ENCODE measurements around the gene SLC2A4RG.

The SLC2A4RG gene

DNA sequence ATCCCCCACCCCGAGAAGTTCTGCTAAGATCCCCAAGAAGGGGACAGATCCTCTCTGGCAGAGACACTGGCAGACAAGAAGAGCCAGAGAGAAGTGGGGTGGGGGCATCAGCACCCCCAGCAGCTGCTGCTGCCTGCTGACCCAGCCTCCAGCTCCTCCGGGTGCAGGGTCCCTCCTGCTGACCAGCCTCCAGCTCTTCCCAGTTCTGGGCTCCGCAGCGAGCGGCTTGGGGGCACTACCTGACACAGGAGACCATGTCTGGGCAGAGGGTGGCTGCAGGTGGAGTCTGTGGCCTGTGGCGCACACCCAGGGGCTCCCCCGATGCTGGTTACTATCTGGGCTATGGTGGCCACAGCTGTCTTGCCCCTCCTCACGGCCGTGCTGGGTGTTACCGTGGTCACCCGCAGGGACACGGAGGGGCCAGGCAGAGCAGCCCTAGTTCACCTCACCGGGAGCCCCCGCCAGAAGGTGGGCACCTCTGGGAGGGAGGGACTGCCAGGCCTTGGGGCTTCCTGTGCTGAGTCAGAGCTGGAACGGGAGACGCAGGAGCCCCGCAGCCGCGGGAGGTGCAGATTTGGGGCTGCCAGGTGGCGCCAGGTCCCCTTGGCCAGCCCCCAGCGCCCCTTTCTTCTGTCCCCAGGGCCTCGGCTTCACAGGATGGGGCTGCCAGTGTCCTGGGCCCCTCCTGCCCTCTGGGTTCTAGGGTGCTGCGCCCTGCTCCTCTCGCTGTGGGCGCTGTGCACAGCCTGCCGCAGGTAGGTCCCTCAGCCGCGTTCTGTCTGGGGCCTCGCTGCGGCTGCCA lies 2.5 kb upstream of the SLC2A4RG start:
- TF ChIP-seq, protein P1, sequence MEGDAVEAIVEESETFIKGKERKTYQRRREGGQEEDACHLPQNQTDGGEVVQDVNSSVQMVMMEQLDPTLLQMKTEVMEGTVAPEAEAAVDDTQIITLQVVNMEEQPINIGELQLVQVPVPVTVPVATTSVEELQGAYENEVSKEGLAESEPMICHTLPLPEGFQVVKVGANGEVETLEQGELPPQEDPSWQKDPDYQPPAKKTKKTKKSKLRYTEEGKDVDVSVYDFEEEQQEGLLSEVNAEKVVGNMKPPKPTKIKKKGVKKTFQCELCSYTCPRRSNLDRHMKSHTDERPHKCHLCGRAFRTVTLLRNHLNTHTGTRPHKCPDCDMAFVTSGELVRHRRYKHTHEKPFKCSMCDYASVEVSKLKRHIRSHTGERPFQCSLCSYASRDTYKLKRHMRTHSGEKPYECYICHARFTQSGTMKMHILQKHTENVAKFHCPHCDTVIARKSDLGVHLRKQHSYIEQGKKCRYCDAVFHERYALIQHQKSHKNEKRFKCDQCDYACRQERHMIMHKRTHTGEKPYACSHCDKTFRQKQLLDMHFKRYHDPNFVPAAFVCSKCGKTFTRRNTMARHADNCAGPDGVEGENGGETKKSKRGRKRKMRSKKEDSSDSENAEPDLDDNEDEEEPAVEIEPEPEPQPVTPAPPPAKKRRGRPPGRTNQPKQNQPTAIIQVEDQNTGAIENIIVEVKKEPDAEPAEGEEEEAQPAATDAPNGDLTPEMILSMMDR (conservative IDR thresholded peaks at IDR 0.05) = no peak

DNA sequence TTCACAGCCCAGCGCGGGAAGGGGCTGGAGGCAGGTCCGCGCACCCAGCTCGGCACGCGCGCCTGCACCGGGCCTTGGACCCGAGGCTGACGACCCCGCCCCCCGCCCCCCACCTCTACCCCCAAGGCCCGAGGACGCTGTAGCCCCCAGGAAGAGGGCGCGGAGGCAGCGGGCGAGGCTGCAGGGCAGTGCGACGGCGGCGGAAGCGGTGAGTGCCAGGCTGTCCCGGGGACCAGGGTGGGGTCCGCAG lies 2.0 kb upstream of the SLC2A4RG start:
- TF ChIP-seq, protein P1 (conservative IDR thresholded peaks at IDR 0.05) = no peak
- H3K27ac ChIP-seq = no peak overlapping the region

More for the DNA sequence above, 2.5 kb upstream of the SLC2A4RG start:
- no peak overlapping the region for H3K27ac ChIP-seq

DNA sequence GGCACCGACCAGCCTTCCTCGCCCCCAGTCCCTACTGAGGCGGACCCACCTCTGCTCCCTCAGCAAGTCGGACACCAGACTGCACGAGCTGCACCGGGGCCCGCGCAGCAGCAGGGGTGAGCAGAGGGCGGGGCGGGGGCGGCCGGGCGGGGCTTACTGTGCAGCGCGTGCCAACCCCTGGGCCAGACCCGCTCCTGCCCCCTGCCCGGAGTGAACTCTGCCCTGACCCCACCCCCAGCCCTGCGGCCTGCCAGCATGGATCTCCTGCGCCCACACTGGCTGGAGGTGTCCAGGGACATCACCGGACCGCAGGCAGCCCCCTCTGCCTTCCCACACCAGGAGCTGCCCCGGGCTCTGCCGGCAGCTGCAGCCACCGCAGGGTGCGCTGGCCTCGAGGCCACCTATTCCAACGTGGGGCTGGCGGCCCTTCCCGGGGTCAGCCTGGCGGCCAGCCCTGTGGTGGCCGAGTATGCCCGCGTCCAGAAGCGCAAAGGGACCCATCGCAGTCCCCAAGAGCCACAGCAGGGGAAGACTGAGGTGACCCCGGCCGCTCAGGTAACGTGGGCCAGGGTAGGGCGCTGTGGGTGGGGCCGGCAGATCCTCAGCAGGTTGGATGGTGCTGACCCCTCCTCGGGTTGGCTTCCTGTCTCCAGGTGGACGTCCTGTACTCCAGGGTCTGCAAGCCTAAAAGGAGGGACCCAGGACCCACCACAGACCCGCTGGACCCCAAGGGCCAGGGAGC lies 1.5 kb upstream of the SLC2A4RG start:
- H3K27ac ChIP-seq = peak overlapping the region; percentile 95
- TF ChIP-seq, protein P1 (conservative IDR thresholded peaks at IDR 0.05) = no peak

DNA sequence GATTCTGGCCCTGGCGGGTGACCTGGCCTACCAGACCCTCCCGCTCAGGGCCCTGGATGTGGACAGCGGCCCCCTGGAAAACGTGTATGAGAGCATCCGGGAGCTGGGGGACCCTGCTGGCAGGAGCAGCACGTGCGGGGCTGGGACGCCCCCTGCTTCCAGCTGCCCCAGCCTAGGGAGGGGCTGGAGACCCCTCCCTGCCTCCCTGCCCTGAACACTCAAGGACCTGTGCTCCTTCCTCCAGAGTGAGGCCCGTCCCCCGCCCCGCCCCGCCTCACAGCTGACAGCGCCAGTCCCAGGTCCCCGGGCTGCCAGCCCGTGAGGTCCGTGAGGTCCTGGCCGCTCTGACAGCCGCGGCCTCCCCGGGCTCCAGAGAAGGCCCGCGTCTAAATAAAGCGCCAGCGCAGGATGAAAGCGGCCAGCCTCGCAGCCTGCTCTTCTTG lies 868 bp upstream of the SLC2A4RG start:
- TF ChIP-seq, protein P1 (conservative IDR thresholded peaks at IDR 0.05) = no peak
- peak overlapping the region; percentile 95 for H3K27ac ChIP-seq

DNA sequence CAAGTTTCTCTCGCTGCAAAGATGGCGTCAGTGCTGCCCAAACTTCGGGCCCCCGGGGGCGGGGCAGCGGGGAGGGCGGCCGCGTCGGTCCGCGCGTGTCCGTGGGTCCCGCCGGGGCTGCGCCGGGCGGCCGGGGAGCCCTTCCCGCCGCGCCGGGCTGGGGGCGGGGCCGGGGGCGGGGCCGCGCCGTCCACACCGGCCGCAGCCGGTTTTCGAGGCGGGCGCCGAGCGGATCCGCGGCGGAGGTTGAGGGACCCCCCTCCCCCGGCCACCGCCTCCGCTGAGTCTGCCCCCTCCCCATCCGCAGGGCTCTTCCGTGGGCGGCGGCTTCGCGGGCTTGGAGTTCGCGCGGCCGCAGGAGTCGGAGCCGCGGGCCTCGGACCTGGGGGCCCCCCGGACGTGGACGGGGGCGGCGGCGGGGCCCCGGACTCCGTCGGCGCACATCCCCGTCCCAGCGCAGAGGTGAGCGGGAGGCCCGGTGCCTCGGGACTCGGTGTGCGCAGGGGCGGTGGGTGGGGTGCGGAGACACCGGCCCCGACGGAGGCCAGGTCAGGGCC lies 572 bp downstream of the SLC2A4RG start:
- H3K27ac ChIP-seq = peak overlapping the region; percentile 95
- TF ChIP-seq, protein P1 (conservative IDR thresholded peaks at IDR 0.05) = no peak

DNA sequence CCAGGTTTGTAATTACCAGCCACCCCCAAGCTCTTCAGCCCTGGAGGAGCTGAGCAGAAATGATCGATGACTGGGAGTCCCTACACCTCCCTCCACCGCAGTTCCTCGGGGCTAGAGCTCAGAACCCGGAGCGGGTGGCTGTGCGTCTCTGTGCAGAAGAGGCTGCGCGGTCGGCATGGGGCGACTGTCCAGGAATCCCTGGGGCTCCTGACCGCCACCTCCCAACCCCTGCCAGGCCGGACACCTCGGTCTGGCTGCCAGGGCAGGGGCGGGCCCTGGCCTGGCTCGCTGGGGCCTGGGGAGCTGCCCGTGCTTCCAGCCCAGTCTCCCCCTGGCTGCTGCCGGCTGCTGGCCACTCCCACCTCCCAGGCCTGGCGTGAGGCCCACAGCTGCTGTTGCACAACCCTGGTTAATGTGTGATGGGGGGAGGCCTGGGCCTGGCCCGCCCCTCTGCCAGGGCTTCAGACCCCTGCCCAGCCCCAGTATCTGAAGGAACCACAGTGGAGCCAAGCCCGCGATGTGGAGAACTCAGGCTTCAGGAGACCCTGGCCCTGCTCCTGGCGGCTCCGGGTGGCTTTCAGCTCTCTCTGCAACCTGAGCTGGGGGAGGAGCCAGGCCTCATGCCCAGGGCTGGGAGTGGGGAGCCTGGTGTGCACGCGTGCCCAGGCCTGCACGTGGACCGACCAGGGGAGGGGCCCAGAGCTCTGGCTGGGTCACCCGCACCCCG lies 1.2 kb downstream of the SLC2A4RG start:
- TF ChIP-seq, protein P1 (conservative IDR thresholded peaks at IDR 0.05) = no peak
- H3K27ac ChIP-seq = peak overlapping the region; percentile 95

DNA sequence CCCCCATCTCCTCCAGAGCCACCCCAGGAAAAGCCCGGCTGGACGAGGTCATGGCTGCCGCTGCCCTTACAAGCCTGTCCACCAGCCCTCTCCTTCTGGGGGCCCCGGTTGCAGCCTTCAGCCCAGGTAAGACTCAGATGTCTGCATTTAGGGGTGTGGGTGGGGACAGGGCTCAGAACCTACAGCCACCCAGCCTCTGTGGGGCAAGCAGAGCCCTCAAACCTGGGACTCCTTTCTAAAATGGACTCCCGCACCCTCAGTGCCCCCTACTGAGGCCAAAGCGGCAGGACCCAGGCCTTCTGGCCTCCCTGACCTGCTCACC lies 1.7 kb downstream of the SLC2A4RG start:
- TF ChIP-seq, protein P1 (conservative IDR thresholded peaks at IDR 0.05) = no peak
- peak overlapping the region; percentile 95 for H3K27ac ChIP-seq

Data from VCaP (cell line).